ENCODE measurements around the gene COBLL1. TPM values are rescaled to one million over a fixed set of nuclear protein-coding genes. Genes with fewer than 3 reads are reported as not detected.
"Not testable (repeated sequence)": the region's sequence is repeated elsewhere in the genome, so short reads cannot be mapped to it uniquely, and the experiment has no call there.

COBLL1 gene
- total RNA-seq, 1 experiment from 2014 or later: 42.1 TPM

GRCh38 chr2:164867779-164868397, 26.3 kb upstream of the COBLL1 start:
- POLR2A ChIA-PET: no interaction called here
- Mint-ChIP-seq H3K4me3 (ENCODE audit: unreplicated experiment) (no peak overlapping the region), H3K27me3 (ENCODE audit: insufficient read depth, unreplicated experiment) (no peaks in the 10 kb centered on the region), H3K36me3 (ENCODE audit: insufficient read depth, unreplicated experiment) (no peaks in the 10 kb centered on the region), H3K9me3 (ENCODE audit: unreplicated experiment) (peaks cover 9% of the 10 kb centered on the region), H3K4me1 (ENCODE audit: low read depth, unreplicated experiment) (no peaks in the 10 kb centered on the region), H3K27ac (ENCODE audit: unreplicated experiment) (no peak overlapping the region)
- no peaks in the 10 kb centered on the region; the same call in 1 of the 2 replicates for H3K27me3 ChIP-seq (replicated peaks; ENCODE audit: control insufficient read depth, insufficient read depth, low read length)
- H3K4me3 ChIP-seq (ENCODE audit: low read depth, low read length): no peak overlapping the region
- intact Hi-C loops (cut with micrococcal nuclease; ENCODE audit: unreplicated experiment): no loop called here
- CTCF ChIA-PET: no interaction called here
- no peaks in the 10 kb centered on the region for H3K4me1 ChIP-seq
- TF ChIP-seq CTCF (IDR thresholded peaks at IDR 0.05; ENCODE audit: insufficient read depth in 1 of 2, low read depth in 1 of 2, low read length in 1 of 2, severe bottlenecking in 1 of 2, unreplicated experiment in 1 of 2): no peak
- no TSS peak for BruUV-seq (replicated peaks)
- DNase-seq: no peak
- H3K36me3 ChIP-seq (ENCODE audit: control insufficient read depth, insufficient read depth, low read length): no peaks in the 10 kb centered on the region
- H3K9me3 ChIP-seq: no peaks in the 10 kb centered on the region

- POLR2A ChIA-PET; H3K9me3 ChIP-seq; BruUV-seq (replicated peaks); H3K4me1 Mint-ChIP-seq (ENCODE audit: low read depth, unreplicated experiment); H3K27me3 ChIP-seq (replicated peaks; ENCODE audit: control insufficient read depth, insufficient read depth, low read length); H3K4me3 ChIP-seq (ENCODE audit: low read depth, low read length); H3K27ac Mint-ChIP-seq (ENCODE audit: unreplicated experiment); H3K36me3 Mint-ChIP-seq (ENCODE audit: insufficient read depth, unreplicated experiment); H3K9me3 Mint-ChIP-seq (ENCODE audit: unreplicated experiment); DNase-seq; H3K4me1 ChIP-seq; H3K27me3 Mint-ChIP-seq (ENCODE audit: insufficient read depth, unreplicated experiment); H3K36me3 ChIP-seq (ENCODE audit: control insufficient read depth, insufficient read depth, low read length); H3K4me3 Mint-ChIP-seq (ENCODE audit: unreplicated experiment); intact Hi-C loops (cut with micrococcal nuclease; ENCODE audit: unreplicated experiment): not testable (repeated sequence)
- CTCF ChIA-PET: interaction anchor here (0.6 kb wide), 1 partner anchor 376 kb away, joined by 8 read pairs; no protein-coding TSS in a partner anchor
These were observed 24.8 kb upstream of the COBLL1 start for GRCh38 chr2:164866381-164866780.

GRCh38 chr2:164860694-164861042, 19.0 kb upstream of the COBLL1 start:
- intact Hi-C loops (cut with micrococcal nuclease; ENCODE audit: unreplicated experiment): no loop called here
- no peaks in the 10 kb centered on the region for H3K9me3 ChIP-seq
- H3K36me3 ChIP-seq (ENCODE audit: control insufficient read depth, insufficient read depth, low read length): no peaks in the 10 kb centered on the region
- ChIA-PET CTCF (no interaction called here), POLR2A (no interaction called here)
- no TSS peak for BruUV-seq (replicated peaks)
- Mint-ChIP-seq H3K27me3 (ENCODE audit: insufficient read depth, unreplicated experiment) (no peaks in the 10 kb centered on the region), H3K9me3 (ENCODE audit: unreplicated experiment) (peaks cover 9% of the 10 kb centered on the region), H3K27ac (ENCODE audit: unreplicated experiment) (no peak overlapping the region), H3K36me3 (ENCODE audit: insufficient read depth, unreplicated experiment) (no peaks in the 10 kb centered on the region), H3K4me3 (ENCODE audit: unreplicated experiment) (no peak overlapping the region), H3K4me1 (ENCODE audit: low read depth, unreplicated experiment) (no peaks in the 10 kb centered on the region)
- TF ChIP-seq CTCF (IDR thresholded peaks at IDR 0.05; ENCODE audit: insufficient read depth in 1 of 2, low read depth in 1 of 2, low read length in 1 of 2, severe bottlenecking in 1 of 2, unreplicated experiment in 1 of 2): no peak
- no peaks in the 10 kb centered on the region for H3K27me3 ChIP-seq (replicated peaks; ENCODE audit: control insufficient read depth, insufficient read depth, low read length)
- H3K4me1 ChIP-seq: no peaks in the 10 kb centered on the region
- DNase-seq: no peak
- H3K4me3 ChIP-seq (ENCODE audit: low read depth, low read length): no peak overlapping the region

- H3K27me3 ChIP-seq (replicated peaks; ENCODE audit: control insufficient read depth, insufficient read depth, low read length); H3K27ac Mint-ChIP-seq (ENCODE audit: unreplicated experiment); intact Hi-C loops (cut with micrococcal nuclease; ENCODE audit: unreplicated experiment); H3K4me1 ChIP-seq; CTCF ChIA-PET; H3K9me3 Mint-ChIP-seq (ENCODE audit: unreplicated experiment); POLR2A ChIA-PET; H3K36me3 ChIP-seq (ENCODE audit: control insufficient read depth, insufficient read depth, low read length); H3K4me3 ChIP-seq (ENCODE audit: low read depth, low read length); H3K9me3 ChIP-seq; DNase-seq; H3K36me3 Mint-ChIP-seq (ENCODE audit: insufficient read depth, unreplicated experiment); H3K4me1 Mint-ChIP-seq (ENCODE audit: low read depth, unreplicated experiment); H3K27me3 Mint-ChIP-seq (ENCODE audit: insufficient read depth, unreplicated experiment); H3K4me3 Mint-ChIP-seq (ENCODE audit: unreplicated experiment); BruUV-seq (replicated peaks): not testable (repeated sequence)
These were observed 18.5 kb upstream of the COBLL1 start for GRCh38 chr2:164859906-164860693.
